Endothelial cell of umbilical vein (primary cell): ENCODE results near the gene PCDHB9.
"Not testable (repeated sequence)": the region's sequence is repeated elsewhere in the genome, so short reads cannot be mapped to it uniquely, and the experiment has no call there.

ENCODE experiments used
- EZH2 ChIP-seq: IDR thresholded peaks from 2 replicates; pipeline ENCODE4 v1.6.1; 2012; ENCODE audit warnings: borderline replicate concordance, low read depth, mild to moderate bottlenecking, moderate library complexity, low read length, inconsistent platforms; ENCODE audit not compliant: severe bottlenecking
- JUN ChIP-seq: IDR thresholded peaks from 2 replicates; pipeline ENCODE4 v1.6.1; 2011; ENCODE audit warnings: borderline replicate concordance, low read depth; ENCODE audit not compliant: insufficient read length, insufficient read depth
- MYC ChIP-seq: IDR thresholded peaks from one replicate; pipeline ENCODE4 v1.6.1; 2011; ENCODE audit warnings: mild to moderate bottlenecking, low read depth, low read length
- POLR2A ChIP-seq: IDR thresholded peaks from 2 replicates; pipeline ENCODE4 v1.6.1; 2012; ENCODE audit warnings: low read depth, mild to moderate bottlenecking, control low read depth, low read length
- POLR2AphosphoS5 ChIP-seq: IDR thresholded peaks from 2 replicates; pipeline ENCODE4 v1.6.1; 2012; ENCODE audit warnings: low read depth, mild to moderate bottlenecking, control low read depth, low read length, moderate library complexity; ENCODE audit not compliant: insufficient read depth
- TF ChIP-seq, protein P1 (sequence below), 2 donors: IDR thresholded peaks; 1 replicate in 1 of 2; 2 replicates in 1 of 2; pipeline ENCODE4 v1.5.1; 2011; ENCODE audit warnings: low read length in 2 of 2, mild to moderate bottlenecking in 2 of 2, moderate library complexity in 2 of 2, control low read depth in 1 of 2, inconsistent platforms in 1 of 2, low read depth in 1 of 2; ENCODE audit not compliant: insufficient read depth in 1 of 2; ENCODE audit errors: extremely low read depth in 1 of 2
- TF ChIP-seq, protein P2 (sequence below): IDR thresholded peaks from 2 replicates; pipeline ENCODE4 v1.6.1; 2011; ENCODE audit not compliant: insufficient read depth, insufficient read length

GRCh38 chr5:141177577-141178191 lies 9.3 kb upstream of the PCDHB9 start, which contains the start of gene PCDHB8:
- TF ChIP-seq, protein P1, sequence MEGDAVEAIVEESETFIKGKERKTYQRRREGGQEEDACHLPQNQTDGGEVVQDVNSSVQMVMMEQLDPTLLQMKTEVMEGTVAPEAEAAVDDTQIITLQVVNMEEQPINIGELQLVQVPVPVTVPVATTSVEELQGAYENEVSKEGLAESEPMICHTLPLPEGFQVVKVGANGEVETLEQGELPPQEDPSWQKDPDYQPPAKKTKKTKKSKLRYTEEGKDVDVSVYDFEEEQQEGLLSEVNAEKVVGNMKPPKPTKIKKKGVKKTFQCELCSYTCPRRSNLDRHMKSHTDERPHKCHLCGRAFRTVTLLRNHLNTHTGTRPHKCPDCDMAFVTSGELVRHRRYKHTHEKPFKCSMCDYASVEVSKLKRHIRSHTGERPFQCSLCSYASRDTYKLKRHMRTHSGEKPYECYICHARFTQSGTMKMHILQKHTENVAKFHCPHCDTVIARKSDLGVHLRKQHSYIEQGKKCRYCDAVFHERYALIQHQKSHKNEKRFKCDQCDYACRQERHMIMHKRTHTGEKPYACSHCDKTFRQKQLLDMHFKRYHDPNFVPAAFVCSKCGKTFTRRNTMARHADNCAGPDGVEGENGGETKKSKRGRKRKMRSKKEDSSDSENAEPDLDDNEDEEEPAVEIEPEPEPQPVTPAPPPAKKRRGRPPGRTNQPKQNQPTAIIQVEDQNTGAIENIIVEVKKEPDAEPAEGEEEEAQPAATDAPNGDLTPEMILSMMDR (IDR thresholded peaks at IDR 0.05; ENCODE audit: extremely low read depth in 1 of 2, insufficient read depth in 1 of 2, low read depth in 1 of 2, low read length in 2 of 2) = not testable (repeated sequence)
- TF ChIP-seq POLR2A, MYC, JUN, EZH2, POLR2AphosphoS5: not testable (repeated sequence)
- TF ChIP-seq, protein P2, sequence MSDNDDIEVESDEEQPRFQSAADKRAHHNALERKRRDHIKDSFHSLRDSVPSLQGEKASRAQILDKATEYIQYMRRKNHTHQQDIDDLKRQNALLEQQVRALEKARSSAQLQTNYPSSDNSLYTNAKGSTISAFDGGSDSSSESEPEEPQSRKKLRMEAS = not testable (repeated sequence)
